HG03571 (cell line): ENCODE data around the gene SCNN1B.

Experiments used
- ATAC-seq: cut with Tn5 transposase; IDR thresholded peaks from one replicate; pipeline ENCODE4 v1.9.1; 2021; ENCODE audit not compliant: unreplicated experiment

Gene SCNN1B

DNA sequence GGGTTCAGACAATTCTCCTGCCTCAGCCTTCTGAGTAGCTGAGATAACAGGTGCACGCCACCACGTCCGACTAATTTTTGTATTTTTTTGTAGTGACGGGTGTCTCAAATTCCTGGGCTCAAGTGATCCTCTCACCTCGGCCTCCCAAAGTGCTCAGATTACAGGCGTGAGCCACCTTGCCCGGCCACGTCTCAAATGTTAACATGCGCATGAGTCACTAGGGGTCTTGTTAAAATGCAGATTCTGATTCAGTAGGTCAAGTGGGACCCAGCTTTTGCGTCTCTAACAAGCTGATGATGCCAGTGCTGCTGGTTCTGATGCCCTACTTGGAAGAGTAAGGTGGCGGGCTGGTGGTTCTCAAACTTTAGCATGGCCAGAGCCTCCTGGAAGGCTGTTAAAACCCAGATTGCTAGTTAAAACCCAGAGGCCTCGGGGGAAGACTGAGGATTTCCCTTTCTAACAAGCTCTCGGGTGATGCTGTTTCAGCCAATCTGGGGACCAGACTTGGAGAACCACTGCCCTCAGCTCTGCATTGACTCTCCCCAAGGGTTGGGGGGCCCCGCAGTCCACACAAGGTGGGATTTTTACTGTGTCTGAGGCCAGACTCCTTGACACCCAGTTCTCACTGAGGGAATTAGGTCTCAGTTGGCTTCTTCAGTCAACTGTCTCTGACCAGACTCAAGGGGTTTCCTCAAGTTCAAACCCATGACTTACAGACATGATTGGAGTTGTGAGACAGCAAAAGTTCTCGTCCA is 17.9 kb downstream of the SCNN1B start:
- ATAC-seq = no peak

DNA sequence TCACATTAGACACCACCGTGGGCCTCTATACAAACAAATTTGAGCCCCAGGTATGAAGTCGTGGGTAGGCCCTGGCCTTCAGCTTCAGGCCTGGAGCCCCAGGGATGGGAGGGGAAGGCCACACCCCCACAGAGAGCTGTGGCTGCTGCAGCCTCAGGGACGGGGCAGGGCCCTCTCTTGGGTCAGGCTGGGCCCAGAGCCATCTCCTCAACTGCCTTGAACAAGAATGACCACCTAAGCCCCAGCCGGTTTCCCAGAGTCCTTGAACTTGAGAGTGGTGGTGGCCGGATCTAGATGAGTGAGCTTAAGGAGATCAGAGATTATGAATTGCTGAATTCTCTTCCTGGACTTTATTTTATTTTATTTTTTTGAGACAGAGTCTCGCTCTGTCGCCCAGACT is 18.6 kb downstream of the SCNN1B start:
- ATAC-seq = no peak

DNA sequence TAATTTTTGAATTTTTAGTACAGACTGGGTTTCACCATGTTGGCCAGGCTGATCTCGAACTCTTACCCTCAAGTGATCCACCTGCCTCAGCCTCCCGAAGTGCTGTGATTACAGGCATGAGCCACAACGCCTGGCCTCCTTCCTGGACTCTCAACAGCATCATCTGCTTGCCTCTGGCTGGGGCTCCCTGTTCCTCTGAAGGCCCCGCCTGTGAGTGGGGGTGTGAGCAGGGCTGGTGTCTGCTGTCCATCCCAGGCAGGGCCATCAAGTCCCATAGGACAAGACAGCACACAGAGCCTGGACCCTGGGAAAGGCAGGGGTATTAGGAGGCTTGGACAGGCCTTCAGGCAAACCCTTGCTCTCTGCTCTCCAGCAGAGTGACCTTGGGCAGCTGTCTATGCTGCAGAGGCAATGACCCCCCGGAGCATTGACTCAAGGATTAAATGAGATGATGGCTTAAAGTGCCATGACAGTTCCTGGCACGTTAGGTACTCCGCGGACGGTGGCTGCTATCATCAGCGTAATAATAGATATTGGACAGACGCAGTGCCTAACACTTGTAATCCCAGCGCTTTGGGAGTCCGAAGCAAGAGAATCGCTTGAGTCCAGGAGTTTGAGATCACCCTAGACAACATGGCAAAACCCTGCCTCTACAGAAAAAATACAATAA is 19.2 kb downstream of the SCNN1B start:
- ATAC-seq = no peak

DNA sequence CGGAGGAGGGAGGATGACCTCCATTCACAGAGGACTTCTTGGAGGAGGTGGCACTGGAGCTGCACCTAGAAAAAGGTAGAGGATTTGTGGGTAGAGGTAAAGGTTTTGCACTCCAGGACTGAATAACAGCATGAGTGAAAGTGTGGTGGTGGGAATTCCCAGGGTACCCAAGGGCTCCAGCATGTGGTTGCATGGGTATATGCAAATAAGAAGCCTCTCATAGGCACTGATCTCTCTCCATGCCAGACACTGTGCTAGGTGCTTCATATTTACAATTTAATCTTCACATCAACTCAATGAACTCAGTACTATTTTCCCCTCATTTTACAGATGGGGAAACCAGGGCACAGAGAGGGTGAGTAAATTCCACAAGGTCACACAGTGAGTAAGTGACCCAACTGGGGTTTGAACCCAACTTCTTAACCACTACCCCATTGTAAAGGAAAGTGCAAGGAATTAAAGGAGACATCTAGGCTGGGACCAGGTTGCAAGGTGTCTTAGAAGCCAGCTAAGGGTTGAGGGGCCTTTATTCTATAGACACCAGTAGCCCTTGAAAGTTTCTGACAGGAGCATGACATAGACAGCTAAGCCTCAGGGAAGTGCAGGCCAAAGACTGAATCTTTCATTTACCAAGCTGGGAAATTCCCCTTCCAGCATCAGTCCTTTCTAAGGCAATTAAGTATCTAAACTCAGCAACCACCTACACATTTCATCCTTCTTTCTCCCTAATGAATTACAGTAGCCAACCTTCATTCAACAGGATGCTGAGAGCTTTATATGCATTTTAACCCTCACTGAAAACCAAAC is 21.3 kb downstream of the SCNN1B start:
- no peak for ATAC-seq

DNA sequence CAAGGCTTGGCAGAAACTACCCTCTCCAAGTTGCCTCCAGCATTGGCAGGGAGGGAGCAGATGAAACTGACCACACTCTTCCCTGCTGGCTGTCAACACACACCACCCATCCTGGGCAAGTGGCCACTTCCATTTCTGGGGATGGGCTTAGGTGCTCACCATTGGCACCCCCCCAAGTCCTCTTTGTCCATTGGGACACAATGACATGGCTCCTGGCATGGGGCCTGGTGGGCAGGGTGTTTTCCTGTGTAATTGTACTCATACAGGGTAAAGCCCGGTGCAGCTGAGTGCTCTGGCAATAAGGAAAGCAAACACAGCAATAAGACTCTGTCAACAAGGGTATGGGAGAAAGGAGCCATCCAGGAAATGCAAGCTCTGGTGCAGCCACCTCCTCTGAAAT is 22.6 kb downstream of the SCNN1B start:
- ATAC-seq = no peak

DNA sequence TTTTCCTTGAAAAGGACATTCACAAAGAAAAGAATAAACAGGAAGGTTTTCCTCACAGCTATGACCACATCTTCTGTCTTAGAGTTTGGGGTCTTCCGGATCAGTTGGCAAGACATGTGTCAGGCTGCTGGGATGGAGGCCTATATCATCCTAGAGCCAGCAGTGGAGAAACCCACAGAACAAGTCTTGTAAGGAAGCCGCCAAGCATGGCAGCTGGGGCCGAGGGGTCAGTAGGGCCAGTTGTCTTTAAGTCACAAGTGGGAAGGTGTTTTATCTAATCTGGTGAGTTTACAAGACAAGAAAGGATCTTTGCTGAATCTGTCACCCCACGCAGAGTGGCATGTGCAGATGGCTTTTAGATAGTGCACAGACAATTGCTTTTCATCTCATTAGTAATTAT is 25.7 kb downstream of the SCNN1B start:
- no peak for ATAC-seq

DNA sequence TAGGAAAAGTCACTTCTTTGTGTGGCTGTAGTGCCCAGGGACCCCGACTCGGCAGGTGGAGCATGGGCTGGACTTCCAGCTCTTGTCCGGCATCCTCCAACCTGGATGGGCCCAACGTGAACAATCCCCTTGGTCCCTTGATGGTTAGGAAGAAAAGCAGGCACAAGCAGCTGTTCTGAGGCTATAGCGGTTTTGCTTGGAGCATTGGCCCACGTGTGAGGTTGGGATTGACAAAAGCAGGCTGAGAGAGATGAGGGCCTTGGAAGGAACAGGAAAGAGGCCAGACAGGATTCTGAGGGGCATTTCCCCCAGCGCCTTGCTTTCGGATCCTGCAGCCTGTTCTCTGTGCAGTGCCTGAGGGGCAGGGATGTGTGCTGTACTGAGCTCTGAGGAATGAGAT is 28.1 kb downstream of the SCNN1B start:
- no peak for ATAC-seq

DNA sequence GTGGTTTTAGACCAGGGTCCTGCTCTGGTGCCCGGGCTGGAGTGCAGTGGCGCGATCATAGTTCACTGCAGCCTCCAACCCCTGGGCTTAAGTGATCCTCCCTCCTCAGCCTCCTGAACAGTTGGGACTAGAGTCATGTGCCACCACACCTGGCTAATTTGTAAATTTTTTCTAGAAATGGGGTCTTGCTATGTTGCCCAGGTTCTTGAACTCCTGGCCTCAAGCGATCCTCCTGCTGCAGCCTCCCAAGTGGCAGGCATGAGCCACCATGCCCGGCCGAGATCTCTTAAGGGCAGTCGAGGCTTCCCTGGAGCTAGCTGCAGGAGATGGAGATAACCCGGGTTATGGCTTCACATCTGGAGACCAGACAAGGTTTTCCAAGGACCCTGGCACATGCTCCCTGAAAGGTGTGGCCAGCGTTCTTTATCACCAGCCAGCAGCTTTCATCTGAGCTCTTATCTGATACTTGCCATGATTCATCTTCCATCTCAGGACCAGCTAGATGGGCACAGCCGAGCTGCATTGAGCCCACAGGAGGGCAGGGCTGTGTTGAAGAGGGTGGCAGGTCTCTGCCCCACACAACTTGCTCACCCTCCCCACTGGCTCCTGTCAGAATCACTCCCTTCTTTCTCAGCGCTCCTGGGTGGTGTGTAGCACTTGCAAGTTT is 28.6 kb downstream of the SCNN1B start:
- no peak for ATAC-seq

DNA sequence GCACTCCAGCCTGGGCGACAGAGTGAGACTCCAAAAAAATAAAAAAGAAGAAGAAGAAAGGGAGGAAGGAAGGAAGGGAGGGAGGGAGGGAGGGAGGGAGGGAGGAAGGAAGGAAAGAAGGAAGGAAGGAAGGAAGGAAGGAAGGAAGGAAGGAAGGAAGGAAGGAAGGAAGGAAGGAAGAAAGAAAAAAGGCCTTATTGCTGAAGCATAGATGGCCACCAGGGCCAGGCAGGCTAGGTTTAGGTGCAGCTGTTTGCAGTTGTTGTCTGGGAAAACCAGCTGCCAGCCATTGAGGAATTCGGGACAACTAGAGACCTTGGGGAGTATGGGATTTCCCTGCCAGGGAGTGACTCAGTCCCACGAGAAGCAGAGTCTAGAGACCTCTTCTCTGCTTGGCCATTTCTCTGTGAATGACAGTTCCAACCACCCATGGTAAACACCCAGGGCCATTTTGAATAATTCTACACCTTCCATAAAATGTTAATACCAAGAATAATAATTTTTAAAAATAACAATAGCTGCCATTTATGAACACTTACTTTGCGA is 31.0 kb downstream of the SCNN1B start:
- ATAC-seq = no peak

DNA sequence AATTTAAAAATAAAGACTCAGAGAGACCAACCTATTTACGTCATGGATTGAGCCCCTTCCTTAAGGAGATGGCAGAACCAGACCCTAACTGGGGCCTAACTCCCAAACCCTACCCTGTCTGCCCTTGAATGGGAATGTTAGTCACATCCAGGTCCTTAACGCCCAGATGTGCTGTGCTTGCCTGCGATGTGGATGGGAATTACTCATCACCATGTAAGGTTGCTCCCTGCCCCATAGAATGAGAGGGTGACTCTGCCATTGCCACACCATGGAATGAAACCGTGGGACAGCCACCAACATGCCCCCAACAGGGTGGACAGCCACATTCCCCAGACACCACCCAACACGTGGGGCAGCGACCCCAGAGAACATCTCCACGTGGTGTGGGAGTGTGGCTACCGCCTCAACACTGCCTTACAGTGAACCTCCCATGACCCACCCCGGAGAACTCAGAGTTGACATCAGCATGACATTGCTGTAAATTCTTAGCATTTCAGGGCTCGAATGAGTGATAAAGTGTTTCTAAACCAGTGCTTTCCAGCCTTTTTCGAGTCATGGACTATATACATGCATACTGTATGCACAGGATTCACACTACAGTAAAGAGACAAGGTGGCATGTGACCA is 31.8 kb downstream of the SCNN1B start:
- no peak for ATAC-seq

DNA sequence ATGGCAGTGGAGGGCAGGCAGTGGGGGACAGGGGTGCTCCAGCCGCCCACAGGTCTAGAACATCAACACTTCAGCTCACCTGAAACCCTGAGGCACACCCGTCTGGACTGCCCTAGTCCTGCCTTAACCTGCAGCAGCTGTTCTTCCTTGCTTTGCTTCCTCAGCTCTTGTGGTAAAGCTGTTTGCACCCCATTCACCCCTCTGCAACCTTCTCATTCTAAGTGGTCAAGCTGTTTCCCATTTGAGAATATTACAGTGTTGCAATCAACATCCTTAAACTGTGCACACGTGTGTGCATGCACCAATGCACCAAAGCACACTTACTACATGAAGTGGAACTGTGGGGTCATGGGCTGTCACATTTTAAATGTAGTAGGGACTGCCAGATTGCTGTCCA is 32.4 kb downstream of the SCNN1B start:
- no peak for ATAC-seq

DNA sequence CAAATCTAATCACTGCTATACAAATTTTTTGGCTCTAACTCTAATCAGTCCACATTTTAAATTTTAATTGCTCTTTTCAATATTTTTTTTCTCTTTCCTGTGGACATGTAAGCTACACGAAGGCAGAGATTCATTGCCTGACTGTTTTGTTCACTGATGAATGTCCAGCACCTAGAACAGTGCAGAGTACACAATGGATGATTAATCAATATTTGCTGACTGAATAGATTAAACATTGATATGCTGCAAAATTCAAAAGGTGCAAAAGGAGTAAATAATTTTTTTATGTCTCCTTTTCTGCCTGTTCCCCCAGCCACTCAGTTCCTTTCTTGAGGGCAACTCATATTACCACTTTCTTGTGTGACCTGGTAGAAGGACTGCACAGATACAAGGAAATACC is 32.8 kb downstream of the SCNN1B start:
- no peak for ATAC-seq

DNA sequence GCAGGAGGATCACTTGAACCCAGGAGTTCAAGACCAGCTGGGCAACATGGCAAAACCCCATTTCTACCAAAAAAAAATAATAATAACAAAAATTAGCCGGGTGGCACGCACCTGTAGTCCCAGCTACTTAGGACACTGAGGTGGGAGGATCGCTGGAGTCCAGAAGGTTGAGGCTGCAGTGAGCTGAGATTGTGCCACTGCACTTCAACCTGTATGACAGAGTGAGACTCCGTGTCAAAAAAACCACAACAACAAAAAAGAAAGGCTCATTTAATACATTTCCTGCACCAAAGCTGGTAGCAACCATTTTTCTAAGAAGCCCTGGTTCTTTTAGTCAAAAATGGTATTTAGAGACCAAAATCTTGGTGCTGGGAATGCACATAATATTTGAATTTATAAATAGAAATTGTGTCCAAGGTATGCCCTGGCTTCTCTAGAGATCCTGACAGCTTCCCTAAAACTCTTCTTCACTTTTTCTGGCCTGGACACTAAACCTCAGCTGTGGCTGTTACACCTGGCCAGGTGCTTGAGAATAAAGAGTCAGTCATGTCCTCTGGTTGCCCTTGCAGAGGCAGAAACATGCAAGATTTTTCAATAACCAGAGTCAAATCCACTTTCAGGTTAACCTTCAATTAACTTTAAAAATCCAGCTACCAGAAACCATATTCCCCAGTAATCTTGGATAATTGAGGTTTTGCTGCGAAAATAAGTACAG is 35.9 kb downstream of the SCNN1B start:
- no peak for ATAC-seq

DNA sequence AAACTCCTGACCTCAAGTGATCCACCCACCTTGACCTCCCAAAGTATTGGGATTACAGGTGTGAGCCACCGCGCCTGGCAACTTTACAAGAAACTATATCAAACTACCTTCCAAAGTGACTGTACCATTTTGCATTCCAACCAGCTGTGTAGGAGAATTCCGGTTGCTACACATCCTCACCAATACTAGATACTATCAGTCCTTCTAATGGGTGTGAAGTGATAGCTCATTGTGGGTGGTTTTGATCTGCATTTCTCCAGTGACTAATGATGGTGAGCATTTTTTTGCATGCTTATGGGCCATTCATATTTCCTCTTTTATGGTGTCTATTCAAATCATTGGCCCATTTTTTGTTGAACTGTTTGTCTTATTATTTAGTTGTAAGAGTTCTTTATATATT is 37.7 kb downstream of the SCNN1B start:
- ATAC-seq = no peak

DNA sequence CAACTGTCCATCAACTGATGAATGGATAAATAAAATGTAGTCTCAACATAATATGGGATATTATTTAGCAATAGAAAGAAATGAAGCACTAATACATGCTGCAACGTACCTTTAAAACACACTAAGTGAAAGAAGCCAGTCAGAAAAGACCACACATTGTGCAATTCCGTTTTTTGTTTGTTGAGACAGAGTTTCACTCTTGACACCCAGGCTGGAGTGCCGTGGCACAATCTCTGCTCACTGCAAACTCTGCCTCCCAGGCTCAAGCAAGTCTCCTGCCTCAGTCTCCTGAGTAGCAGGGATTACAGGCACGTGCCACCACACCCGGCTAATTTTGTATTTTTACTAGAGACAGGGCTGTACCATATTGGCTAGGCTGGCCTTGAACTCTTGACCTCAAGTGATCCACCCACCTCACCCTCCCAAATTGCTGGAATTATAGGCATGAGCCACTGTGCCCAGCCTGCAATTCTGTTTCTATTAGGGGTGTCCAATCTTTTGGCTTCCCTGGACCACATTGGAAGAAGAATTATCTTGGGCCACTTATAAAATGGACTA is 40.1 kb downstream of the SCNN1B start:
- no peak for ATAC-seq

DNA sequence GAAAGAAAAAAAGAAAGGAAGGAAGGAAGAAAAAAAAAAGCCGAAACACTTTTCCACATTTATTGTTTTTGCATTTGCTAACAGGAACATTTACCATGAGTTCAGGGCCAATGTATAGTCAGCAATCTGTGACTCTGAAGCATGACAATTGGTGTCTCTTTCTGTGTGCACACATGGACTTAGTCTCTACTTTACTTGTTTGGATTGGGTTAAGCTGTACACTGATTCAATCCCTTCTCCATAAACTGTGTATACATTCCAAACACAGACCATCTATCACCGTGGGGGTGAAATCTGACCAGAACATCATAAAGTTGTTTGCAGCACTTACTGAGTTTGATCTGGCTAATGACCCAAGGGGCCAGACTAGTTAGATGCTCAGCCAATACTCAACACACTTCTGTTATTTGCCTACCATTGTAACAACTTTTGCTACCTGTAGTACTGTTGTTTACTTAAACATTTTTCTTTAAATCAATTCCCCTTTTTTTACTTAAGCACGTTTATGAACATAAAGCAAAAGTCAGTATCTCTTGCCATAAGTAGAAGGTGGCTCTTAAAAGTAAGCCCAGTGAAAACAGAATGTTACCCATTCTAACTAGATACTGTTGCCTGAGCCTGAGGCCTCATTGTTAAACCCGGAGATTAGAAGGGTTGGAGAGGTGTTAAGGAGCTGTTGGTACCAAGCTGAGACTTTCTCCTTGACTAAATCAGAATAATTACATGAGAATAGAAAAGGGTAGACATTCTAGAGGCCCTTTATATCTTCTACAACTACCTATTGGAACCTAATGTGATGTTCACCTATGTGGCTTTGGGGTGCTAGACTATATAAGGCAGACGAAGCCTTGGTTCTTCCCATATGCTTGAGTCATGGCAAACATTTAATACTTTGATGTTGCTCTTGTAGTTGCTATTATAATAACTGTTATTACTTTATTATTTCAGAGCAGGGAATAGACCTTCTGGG is 41.8 kb downstream of the SCNN1B start:
- ATAC-seq = no peak

DNA sequence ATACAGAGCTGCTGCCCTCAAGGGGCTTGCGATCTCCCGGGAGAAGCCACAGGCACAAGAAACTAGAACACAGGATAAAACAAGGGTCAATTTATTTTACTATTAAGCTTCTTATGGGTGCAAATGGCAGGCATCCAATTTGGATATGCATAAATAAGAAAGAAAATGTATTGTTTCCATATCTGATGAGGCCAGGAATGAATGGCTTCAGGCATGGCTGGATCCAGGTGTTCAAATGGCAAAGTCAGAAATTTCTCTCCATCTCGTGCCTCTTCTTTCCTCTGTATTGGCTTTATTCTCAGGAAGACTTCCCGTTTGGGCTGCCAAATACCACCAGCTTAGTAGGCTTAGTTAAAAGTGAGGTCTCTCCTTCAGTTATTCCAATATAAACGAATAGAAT is 43.1 kb downstream of the SCNN1B start:
- ATAC-seq = no peak

DNA sequence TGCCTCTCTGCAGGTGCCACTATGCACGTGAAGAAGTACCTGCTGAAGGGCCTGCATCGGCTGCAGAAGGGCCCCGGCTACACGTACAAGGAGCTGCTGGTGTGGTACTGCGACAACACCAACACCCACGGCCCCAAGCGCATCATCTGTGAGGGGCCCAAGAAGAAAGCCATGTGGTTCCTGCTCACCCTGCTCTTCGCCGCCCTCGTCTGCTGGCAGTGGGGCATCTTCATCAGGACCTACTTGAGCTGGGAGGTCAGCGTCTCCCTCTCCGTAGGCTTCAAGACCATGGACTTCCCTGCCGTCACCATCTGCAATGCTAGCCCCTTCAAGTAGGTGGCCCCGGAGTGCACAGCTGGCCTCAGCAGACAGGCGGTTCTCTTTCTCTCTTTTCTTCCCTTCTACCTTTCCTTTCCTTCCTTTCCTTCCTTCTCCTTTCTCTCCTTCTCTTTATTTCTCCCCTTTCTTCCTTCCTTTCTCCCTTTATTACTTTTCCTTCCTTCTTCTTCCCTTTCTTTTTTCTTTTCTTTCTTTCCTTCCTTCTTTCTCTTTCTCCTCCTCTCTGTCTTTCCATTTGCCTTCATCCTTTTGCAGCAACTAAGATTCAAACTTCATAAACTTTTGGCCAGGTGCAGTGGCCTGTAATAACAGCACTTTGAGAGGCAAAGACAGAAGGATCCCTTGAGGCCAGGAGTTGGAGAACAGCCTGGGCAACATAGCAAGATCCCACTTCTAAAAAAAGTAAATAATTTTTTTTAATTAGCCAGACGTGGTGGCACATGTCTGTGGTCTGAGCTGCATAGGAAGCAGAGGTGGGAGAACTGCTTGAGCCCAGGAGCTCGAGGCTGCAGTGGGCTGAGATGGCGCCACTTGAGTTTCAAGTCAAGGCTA is 46.7 kb downstream of the SCNN1B start:
- ATAC-seq = no peak
